Measurements from ENCODE around the gene SLC23A1. TPM values are rescaled to one million over a fixed set of nuclear protein-coding genes. Genes with fewer than 3 reads are reported as not detected.
"Not testable (repeated sequence)": the region's sequence is repeated elsewhere in the genome, so short reads cannot be mapped to it uniquely, and the experiment has no call there.

SLC23A1 gene
- not detected in 2 replicates for total RNA-seq

DNA sequence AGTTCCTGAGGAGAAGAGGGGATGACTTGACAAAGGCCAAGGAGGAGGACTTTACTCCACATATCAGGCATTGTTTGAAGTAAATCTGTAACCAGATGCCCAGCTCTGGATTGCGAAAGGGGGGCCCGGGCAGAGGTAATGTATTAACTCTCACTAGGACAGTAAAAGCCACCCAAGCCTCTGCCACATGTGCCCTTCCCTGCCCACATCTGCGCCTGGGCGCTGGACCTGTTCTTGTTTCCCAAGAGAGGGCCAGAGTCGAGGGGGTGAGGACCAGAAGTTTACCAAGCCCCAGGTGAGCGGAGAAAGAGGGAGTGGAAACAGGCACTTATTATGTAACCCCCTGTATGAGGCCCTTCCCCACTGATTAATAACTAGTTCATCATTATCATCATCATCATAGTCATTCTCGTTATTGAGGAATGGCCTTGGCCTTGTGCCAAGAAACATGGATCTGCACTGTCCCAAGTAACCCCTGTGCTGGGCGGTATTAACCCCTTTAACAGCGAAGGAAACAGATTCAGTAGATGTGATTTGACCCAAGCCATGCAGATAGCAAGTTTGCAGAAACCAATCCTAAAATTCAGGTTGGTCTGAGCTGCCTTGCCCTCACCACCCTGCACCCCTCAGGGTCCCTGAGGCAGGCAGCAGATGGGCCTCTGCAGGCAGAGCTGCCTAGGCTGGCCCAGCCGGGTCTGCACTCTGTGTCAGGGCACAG lies at the start of gene SLC23A1:
Gene SLC23A1, minus strand, starts transcription at position 23 of the 718 bp plus-strand sequence. CDS start 44 bp downstream, outside the sequence.
- no peak for DNase-seq (ENCODE audit: low read depth in 2 of 2)

DNA sequence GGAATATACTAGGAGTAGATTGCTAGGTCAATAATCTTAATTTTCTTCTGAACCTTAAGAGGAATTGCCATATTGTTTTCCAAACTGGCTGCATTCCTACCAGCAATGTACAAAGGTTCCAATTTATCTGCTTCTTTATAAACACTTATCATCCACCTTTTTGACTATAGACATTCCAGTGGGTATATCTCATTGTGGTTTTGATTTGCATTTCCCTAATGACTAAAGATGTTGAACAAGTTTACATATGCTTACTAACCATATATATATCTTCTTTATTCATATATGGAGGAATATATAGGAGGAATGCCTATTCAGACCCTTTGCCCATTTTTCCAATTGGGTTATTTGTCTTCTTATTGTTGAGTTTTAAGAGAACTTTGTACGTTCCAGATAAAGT lies 48.6 kb upstream of the SLC23A1 start:
- DNase-seq (ENCODE audit: low read depth in 2 of 2) = no peak

DNA sequence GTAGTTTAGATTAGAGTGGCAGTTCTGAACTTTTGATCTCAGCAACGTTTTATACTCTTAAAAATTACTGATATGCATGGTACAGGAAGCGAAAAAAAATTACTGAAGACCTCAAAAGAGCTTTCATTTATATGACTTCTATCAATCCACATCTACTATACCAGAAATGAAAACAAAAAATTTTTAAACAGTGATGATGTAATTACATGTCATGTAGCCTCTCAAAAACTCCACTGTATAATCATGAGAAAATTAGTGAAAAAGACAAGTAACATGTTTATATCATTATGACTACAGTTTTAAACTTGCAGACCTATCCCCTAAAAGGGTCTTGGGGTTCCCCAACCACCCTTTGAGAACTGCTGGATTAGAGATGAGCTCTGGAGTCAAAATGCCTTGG lies 46.9 kb upstream of the SLC23A1 start:
- no peak for DNase-seq (ENCODE audit: low read depth in 2 of 2)

GRCh38 chr5:139426203-139426885 lies 43.2 kb upstream of the SLC23A1 start:
- DNase-seq (ENCODE audit: low read depth in 2 of 2) = no peak

- DNase-seq (ENCODE audit: low read depth in 2 of 2) = no peak
Observed at GRCh38 chr5:139425497-139425896, 42.4 kb upstream of the SLC23A1 start.

GRCh38 chr5:139422307-139422893 lies 39.3 kb upstream of the SLC23A1 start:
- peak; percentile 79 to 82 for DNase-seq (ENCODE audit: low read depth in 2 of 2)

DNA sequence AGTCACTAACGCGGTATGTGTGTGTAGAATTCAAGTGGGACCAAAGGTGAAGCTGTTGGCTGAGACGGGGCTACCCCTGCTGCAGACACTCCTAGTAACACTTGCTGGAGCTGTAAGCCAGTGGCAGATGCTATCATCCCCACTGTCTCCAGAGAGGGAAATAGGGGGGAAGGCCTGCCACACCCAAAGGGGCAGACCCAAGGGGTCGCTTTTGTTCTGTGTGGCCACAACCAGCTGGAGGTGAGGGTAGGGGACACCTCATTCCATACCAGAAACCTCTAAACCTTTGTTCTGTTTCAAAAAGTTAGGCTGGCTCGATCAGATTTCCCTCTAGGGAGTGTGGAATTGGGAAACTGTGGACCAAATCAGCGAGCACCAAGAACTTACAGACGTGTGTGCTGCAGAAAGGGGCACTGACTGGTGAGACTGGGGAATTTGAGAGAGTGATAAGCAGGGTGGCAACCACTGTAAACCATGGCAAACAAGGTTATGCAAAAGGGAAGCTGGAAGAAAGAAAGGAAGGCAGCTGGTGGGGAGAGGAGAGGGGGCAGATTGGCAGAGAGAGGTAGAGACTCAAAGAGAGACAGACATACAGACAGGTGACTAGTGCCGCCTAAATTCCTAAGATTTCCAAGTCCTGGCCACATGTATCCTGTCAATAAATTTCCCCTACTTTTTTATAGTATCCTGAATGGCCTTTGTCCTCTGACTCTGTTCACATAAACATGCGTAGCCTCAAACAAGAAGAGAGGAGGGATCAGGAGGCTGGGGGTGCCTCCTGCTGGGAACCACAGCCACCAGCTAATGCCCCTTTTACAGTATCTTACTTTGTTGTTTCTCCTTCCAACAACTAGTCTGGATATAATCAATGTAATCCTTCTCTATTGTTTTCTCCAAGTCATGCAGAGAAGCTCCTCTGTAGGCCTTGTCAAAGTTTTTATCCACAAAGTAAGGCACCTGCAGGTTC lies 36.4 kb upstream of the SLC23A1 start:
- DNase-seq (ENCODE audit: low read depth in 2 of 2) = peak in 1 of 2 donors; percentile 27

GRCh38 chr5:139418793-139419192 lies 35.7 kb upstream of the SLC23A1 start:
- DNase-seq (ENCODE audit: low read depth in 2 of 2) = peak in 1 of 2 donors; percentile 16

GRCh38 chr5:139417214-139417613 lies 34.1 kb upstream of the SLC23A1 start:
- DNase-seq (ENCODE audit: low read depth in 2 of 2) = peak in 1 of 2 donors; percentile 15

- DNase-seq (ENCODE audit: low read depth in 2 of 2) = peak in 1 of 2 donors; percentile 29
Observed at GRCh38 chr5:139416651-139417050, 33.6 kb upstream of the SLC23A1 start.

GRCh38 chr5:139415869-139416268 lies 32.8 kb upstream of the SLC23A1 start:
- no peak for DNase-seq (ENCODE audit: low read depth in 2 of 2)

DNA sequence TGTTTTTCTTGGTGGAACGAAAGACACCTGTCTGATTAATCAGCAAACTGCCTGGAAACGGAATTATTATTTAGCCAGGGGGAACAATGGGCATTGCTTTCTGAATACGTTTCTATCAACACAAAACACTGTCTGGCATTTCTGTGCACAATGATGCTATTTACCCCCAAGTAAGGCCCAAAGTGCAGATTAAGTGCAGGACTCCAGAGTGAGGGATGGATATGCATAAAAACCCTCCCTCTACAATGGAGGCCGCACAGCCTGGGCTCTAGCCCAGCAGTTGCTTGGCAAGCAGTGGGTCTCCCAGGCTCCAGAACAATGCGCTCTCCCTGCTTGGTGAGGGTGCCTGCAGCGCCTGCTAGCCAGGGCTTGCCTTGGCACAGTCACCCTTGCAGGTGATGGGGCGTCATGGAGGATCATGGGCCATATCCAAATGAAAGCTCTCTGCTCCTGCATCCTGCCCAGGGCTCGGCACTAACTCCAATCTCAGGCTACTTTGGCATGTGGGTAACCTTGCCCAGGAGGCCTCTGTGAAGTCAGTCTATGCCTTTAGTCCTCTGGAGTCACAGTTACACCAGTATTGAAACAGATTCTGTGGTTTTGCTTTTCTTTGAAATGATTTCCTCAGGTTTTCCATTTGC lies 32.2 kb upstream of the SLC23A1 start:
- peak in 1 of 2 donors; percentile 76 for DNase-seq (ENCODE audit: low read depth in 2 of 2)

DNA sequence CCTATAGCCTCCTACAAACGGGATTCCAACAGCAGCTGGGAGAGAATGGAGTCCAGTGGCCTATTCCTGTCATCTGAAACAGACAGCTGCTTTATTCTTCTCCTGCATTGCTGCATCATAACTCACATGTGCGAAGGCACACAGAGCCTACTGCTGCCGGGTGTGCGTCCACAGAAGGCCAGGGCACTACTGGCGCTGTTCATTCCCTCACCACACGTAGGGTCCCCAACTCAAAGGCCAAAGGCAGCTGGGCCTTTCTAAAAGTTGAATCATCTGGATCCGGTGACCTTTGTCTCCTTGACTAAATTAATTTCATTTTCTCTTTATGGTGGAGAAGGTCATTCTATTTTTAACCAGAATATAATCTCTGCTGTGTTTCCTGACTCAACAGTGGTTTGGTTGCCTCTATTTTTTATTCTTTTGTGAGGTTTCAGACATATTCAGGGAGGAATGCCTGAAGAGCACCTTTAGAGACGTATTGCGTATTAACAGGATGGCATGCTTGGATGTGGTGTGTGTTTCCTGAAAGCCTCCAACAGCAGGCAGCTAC lies 31.6 kb upstream of the SLC23A1 start:
- peak in 1 of 2 donors; percentile 49 for DNase-seq (ENCODE audit: low read depth in 2 of 2)

DNA sequence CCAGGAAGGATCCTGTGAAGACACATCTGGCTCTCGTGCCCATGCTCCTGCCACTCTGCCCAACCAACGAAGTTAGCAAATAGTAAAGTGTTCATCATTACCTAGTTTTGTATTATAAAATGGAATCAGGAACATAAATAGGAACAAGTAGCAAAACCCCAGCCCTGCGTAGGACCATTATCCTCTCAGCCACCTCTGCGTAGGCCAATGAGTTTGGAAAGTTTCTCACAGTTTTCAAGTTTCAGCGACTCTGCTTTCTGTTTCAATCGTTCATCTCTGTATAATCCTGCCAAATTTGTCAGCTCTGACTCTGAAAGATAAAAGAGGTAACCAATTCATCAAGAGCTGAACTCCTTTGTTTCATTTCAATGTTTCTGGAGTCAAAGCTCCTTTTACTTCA lies 30.9 kb upstream of the SLC23A1 start:
- no peak for DNase-seq (ENCODE audit: low read depth in 2 of 2)

DNA sequence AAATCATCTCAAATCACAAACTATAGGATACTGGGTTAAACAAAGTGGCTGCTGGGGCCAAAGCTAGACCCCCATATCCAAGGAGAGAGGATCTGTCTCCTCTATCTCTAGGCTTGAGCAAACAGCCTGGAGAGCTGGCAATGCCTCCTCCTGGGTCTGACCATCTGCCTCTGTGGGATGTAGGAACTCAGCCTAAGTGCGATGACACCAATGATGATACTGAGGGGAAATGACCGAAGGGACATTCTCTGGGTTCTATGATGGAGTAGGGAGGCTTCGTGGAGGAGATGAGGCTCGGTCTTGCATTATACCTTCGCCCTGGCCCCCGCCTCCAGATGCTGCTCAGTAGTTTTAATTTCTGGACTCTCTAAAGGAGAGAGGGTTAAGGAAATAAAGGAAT lies 30.1 kb upstream of the SLC23A1 start:
- DNase-seq (ENCODE audit: low read depth in 2 of 2) = no peak

- no peak for DNase-seq (ENCODE audit: low read depth in 2 of 2)
Observed at GRCh38 chr5:139410993-139411828, 28.1 kb upstream of the SLC23A1 start.

GRCh38 chr5:139410121-139410992 lies 27.3 kb upstream of the SLC23A1 start:
- DNase-seq (ENCODE audit: low read depth in 2 of 2) = no peak

- not testable (repeated sequence) for DNase-seq (ENCODE audit: low read depth in 2 of 2)
Observed at GRCh38 chr5:139409116-139409515, 26.0 kb upstream of the SLC23A1 start.

DNA sequence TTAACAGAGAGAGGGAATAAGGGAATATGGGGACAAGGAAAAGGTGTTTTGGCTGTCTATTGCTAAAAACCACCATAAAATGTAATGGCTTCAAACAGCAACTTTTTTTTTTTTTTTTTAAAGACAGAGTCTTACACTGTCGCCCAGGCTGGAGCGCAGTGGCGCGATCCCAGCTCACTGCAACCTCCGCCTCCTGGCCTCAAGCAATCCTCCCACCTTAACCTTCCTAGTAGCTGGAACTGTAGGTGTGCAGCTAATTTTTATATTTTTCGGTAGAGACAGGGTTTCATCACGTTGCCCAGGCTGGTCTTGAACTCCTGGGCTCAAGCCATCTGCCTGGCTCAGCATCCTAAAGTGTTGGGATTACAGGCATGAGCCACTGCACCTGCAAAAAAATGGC lies 25.1 kb upstream of the SLC23A1 start:
- DNase-seq (ENCODE audit: low read depth in 2 of 2) = no peak
